WI38 (cell line): Measurements from ENCODE around the gene AGAP1.

ENCODE experiments used
- H3K4me3 ChIP-seq: 2 replicates; pipeline ENCODE4 v1.5.1; 2011; ENCODE audit warnings: low read depth, mild to moderate bottlenecking, control low read depth, low read length
- TF ChIP-seq, protein P1 (sequence below): IDR thresholded peaks from 2 replicates; pipeline ENCODE4 v1.5.1; 2012; ENCODE audit warnings: low read depth, mild to moderate bottlenecking, control low read depth, low read length

Gene AGAP1

DNA sequence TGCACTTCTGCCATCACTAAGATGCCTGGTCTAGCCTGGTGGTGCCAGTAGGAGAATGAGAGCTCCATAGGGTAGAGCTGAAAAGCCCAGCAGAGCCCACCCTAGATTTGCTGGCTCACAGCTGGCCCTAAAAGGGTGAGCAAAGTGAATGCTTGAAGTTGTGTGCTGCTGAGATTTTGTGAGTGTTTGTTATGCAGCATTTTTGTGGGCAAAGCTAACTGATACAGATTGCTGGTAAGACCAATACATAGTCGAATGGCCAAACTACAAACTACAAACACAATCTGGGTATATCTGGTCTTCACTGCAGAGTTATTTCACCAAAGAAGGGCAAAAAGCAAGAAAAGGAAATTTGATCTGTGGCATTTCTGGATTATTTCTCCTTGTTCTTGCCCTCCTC, 7.1 kb upstream of the AGAP1 start:
- TF ChIP-seq, protein P1, sequence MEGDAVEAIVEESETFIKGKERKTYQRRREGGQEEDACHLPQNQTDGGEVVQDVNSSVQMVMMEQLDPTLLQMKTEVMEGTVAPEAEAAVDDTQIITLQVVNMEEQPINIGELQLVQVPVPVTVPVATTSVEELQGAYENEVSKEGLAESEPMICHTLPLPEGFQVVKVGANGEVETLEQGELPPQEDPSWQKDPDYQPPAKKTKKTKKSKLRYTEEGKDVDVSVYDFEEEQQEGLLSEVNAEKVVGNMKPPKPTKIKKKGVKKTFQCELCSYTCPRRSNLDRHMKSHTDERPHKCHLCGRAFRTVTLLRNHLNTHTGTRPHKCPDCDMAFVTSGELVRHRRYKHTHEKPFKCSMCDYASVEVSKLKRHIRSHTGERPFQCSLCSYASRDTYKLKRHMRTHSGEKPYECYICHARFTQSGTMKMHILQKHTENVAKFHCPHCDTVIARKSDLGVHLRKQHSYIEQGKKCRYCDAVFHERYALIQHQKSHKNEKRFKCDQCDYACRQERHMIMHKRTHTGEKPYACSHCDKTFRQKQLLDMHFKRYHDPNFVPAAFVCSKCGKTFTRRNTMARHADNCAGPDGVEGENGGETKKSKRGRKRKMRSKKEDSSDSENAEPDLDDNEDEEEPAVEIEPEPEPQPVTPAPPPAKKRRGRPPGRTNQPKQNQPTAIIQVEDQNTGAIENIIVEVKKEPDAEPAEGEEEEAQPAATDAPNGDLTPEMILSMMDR, result no peak
- H3K4me3 ChIP-seq, result no peak overlapping the region

DNA sequence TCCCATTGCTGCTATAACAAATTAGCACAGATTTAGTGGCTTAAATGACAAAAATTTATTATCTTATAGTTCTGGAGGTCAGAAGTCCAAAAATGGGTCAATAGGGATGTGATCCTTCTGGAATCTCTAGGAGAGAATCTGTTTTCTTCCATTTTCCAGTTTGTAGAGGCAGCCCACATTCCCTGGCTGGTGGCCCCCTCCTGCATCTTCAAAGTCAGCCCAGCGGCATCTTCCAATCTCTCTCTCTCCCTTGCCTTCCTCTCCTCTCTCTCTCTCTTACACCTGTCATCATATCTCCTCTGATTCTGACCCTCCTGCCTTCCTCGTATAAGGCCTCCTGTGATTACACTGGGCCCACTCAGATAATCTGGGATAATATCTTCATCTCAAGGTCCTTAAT, 3.9 kb upstream of the AGAP1 start:
- H3K4me3 ChIP-seq, result no peak overlapping the region
- TF ChIP-seq, protein P1, result no peak

DNA sequence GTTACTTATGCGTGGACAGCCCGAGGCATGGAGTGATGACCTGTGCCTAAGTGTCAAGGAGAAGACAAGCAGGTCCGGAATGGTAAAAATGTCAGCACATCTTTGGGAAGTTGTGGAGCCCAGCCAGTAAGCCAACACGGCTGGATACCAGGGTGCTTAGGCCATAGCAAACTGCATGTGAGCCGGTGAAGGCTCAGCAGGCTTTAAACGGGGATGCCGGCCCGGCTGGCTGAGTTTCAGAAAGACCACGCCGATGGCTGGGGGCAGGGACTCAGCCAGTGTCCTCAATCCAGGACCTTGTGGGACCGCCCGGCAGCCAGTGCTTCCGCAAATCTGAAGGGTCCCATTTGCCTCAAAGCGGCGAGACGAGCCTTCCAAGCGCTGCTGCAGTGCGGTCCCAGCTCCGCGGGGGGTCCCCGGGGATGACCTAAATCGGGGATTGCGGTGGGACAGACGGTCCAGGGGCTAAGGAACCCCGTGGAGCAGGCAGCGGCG, 946 bp upstream of the AGAP1 start:
- TF ChIP-seq, protein P1, result no peak
- H3K4me3 ChIP-seq, result peak overlapping the region; percentile 56

DNA sequence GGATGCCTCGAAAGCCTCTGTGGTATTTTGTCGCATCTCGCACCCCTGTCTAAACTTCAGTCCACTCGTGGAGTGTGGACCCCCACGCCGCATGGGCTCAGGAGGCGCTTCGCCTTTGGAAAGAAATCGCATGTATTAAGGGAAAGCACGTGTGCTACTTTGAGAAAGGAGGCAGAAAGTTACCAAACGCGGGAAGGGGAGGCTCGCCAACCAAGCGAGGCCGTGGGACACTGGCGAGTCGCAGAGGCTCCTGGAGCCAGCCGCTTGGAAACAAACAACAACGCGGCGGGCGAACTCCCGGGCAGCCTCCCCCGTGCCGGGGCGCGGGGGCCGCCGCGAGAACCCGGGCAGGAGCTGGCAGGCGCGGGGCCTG, 455 bp upstream of the AGAP1 start:
- H3K4me3 ChIP-seq, result peak overlapping the region; percentile 56
- TF ChIP-seq, protein P1, result no peak

DNA sequence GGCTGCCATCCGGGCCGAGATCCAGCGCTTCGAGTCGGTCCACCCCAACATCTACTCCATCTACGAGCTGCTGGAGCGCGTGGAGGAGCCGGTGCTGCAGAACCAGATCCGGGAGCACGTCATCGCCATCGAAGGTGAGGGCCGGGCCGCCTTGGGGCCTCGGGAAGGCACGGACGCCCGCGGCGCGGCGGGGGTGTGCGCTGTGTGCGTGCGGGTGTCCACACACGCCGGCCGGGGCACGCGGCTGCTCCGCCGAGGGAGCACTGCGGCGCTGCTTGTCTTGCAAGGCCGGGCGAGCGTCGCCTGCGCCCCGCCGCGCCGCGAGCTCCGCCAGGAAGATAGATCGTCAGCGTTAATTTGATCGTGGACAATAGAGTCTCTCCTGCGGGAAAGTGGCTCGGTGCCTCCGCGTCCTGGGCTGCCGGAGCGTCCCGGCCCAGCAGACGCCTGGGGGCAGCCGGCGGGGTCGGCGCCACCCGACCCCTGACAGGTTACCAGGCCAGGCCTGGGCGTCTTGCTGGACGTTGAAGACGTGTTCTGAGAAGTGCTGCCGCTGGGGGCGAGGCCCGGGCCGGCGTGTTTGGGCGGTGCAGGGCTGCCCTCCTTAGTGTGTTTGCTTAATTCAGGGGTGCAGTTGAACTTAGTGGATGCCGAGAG, 1.0 kb downstream of the AGAP1 start:
- TF ChIP-seq, protein P1, result no peak
- H3K4me3 ChIP-seq, result peak overlapping the region; percentile 72

DNA sequence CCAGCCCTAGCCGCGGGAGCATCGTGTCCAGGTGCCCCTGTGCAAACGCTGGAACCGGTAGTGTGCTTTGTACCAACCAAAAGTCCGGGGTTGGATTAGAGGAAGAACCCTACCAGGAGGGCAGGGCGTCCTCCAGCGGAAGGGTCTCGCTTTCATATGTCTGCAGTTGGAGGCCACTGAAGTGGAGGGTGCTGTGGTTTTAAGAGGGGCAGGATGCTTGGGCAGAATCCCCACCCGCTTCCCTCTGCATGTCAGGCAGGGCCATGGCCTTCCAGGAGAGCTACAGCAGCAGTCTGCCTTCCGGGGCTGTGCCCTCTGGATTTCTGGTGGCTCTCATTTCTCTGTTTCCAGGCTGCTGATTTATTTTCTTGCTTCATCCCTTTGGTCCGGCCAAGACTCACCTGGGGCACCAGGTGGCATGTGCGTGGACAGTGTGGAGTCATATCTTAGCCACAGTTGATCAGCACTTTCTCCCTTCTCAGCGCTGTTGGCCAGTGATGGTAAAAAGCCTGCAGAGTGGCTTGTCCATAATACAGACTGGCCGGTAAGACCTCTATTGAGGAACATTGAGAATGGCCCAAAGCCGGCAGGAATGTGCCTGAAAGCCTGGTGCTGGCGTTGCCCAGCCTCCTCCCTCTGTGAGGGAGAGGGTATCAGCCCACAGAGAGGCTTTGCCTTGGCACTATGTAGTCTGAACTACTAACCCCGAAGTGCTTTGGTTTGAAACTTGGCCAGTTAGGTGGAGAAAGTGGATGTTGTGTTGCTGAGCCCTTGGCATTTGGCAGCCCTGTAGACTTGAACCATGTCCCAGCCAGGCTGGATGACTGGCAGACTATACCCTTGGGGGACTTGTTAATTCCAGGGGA, 1.8 kb downstream of the AGAP1 start:
- H3K4me3 ChIP-seq, result peak overlapping the region; percentile 72
- TF ChIP-seq, protein P1, result no peak

DNA sequence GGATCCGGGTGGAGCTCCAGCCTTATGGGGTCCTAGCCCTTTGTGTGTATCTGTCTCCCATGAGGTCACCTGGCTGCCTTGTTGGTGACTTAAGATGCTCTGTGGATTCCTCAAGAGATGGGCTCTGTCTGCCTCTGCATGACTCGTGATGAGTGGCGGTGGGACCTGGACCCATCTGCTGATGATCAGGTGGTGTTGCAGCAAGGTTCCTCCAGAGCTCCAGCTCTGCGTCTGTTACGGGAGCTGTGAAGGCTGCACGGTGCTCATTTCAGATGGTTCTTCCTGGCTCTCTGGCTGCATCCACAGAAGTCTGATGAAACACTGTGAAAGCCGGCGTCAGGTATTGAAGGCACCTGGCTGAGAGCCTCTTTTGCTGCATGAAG, 2.4 kb downstream of the AGAP1 start:
- TF ChIP-seq, protein P1, result no peak
- H3K4me3 ChIP-seq, result peak overlapping the region; percentile 72
